NCI-H1930 (cell line): Measurements from ENCODE around the gene KSR1.
"Not testable (repeated sequence)": the region's sequence is repeated elsewhere in the genome, so short reads cannot be mapped to it uniquely, and the experiment has no call there.

Experiments
- DNase-seq, 2 experiments: peaks; one replicate each; lab custom pipeline; 2025; lab: John Stamatoyannopoulos, UW

KSR1 gene

DNA sequence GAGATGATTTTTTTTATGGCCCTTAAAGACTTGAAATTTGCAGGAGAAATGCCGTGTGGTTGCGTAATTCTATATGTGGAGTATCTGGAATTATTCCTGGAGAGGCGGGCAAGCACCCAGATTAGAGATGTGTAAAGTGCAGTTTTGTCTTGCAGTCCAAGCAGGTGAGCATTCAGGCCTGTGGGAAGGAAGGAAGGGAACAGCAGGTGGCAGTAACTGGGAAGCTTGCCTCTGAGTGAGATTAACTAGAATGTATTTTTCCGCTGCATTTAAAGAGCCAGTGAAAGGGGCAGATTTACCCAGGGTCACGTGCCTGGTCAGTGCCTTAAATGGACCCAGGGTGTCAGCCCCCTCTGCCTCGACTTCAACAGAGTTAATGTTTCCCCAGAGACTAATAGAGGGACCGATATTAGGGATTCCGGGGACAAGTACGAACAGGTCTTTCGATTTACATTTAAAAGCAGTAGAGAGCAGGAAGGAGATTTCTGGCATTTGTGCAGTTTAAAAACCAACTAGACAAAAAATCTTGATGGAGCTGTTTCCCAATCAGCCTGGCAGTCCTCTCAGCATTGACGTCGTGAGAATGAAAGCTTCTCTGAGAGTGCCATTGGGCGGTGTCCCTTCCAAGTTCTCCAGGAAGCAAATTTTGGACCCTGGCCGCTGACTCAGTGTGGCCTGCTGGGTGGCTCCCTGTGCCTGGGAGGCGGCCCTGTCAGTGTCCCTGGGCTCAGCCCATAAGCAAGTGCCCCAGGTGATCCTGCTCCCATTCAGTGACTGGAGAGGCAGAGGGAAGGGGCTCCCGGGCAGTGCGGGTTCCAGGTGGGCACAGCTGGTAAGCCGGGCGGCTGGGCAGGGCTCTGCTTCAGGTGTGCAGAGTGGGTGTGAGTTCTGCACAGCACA lies 38.2 kb downstream of the KSR1 start:
- no peak for DNase-seq

DNA sequence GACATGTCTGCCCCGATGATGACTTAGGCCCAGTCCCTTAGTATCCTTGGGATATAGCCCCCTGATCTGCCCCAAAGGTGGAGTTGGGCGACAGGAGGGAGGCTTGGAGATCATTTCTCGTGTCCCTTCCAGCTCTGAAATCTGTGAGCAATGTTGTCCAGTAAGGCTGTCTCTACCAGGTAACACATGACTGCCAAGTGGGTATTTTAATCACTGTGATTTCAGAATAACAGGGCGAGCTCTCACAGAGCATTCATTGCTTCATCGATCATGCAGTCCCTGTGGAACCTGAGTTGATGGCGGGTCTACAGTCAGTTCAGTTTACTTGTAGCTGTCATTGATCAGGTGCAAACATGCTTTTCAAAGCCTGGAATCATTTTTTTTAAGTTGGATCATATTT lies 39.2 kb downstream of the KSR1 start:
- no peak for DNase-seq

DNA sequence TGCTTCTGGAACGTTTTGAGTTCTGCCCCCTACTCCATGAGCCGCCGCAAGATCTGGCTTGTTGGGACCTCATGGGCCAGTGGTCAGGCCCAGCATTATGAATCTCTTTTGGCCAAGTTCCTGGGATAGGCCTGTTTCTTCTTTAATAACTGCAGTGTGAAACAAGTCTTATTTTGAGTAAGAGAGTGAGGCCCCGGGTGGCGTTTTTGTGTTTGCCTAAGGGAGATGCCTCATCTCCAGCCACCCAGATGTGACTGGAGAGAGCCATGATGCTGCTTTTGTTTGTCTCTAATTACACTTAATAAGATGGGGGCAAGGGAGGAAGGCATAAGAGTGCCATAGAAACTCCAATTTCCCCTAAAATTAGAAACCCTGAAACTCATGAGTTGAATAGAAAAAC lies 39.8 kb downstream of the KSR1 start:
- no peak for DNase-seq

DNA sequence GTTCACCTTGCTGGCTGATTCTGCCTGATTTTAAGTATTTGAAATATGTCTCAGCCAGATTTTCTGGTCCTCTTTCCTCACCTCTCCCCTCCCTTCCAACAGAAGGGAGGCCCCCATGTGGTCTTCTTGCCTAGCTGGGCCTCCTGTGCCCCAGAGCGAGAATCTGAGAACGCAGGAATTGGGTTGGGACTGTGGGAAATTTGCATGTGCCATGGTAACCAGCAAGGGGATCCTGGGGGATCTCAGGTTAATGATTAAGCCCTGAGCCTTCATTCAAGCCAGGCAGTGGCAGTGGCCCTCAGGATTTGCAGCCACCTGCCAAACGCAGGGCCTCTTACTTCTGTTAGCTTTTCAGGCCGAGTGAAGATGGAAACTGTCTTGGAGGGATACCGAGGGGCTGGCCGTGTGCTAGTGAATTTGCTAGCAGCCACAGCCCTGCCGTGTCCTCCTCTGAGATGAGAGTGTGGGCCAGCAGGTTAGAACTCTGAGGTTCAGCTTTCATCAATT lies 40.2 kb downstream of the KSR1 start:
- DNase-seq, result no peak

DNA sequence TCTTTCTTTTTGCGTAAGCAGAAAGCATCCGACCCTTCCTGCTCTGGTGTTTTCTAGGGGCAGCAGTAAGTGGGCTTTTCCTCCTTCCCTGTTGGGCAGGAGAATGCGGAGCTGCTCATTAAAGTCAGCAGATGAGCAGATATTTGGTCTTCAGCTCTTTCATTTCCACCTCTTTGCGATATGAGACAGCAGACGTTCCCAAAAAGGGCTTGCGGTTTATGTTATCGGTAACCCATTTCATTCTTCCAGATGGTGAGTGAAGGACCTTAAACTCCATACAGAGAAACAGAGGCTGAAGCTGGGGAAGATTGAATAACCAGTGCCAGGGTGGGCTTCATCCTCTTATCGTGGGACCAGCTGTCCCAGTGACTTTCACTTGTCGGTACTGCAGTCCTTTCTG lies 40.7 kb downstream of the KSR1 start:
- DNase-seq, result no peak

DNA sequence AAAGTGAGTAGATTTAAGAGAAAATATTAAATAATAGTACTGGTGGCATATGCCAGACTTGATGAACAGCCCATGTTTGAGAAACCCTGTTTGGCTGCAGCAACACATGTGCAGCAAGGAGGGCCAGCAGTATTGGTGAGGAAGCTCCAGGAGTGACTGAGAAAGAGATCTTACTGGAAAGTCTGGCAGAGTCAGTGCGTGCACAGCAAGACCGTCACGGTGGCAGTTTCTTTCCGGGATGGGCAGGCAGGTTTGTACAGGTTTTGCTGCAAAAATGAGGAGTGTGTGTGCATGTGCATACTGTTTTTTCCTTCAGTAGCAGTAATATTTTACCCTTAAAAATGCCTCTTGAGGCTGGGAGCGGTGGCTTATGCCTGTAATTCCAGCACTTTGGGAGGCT lies 41.4 kb downstream of the KSR1 start:
- DNase-seq, result no peak

DNA sequence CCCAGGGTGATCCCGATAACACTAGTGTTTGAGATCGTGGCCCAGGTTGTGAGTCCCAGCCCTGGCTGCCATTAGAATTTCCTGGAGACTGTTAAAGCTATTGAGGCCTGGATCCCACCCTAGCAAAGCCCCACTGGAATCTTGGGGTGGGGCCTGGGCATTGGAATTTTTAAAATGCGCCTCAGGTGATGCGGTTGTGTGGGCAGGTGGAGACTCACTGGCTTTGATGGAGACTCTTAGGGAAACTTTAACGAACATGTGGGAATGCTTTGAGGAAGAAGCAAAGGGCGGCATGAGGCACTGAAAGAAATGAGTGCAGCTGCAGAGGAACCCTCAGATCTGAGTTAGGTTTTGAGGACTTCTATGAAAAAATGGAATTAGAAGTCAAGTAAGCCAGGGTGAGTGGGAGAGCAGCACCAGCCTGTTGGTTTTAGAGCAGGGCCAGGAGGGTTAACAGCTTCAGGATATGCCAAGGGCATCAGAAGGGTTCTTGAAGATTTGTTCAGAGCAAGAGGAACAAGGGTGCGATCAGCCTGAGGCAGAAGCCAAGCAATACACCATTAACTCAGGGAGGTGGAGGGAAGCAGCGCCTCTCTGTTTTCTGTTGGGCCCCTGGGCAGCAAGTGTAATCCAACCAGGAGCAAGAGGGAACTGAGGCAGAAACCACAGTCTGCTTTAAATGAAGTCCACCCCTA lies 42.5 kb downstream of the KSR1 start:
- no peak for DNase-seq

DNA sequence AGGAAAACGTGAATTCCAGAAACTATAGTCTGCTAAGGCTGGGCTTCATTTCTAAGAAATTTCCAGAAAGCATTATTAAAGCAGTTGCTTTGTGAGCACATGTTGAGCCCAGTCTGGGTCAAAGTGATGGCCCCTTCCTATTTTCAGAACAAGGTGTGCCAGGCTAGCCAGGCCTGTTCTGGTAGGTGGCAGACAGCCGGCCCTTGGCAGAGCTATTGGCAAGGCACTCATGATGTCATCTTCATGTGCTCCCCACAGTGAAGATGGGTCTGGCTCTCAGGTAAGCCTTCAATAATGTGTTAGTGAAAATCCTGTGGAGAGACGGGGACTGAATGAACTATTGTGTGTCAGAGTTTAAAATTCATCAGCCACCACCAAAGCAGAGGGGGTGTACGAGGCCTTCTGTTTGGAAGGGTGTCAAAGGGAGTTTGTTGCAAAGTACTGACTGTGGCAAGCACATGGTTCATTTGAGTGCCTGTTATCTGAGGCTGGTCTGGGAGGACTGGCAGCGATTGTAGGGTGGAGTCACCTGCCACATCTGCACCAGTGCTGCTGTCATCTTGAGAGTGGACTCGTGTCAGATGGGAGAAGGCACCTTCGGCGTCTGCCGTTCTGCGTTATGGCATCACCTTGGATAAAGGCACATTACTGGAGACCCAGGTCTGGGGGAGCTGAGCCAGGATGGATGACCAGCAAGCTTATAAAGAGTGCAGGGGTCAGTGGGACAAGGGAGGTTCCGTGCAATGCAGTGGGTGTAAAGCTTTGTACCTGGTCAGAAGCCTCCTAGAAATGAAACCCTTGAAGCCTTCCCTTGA lies 43.4 kb downstream of the KSR1 start:
- DNase-seq, result no peak

DNA sequence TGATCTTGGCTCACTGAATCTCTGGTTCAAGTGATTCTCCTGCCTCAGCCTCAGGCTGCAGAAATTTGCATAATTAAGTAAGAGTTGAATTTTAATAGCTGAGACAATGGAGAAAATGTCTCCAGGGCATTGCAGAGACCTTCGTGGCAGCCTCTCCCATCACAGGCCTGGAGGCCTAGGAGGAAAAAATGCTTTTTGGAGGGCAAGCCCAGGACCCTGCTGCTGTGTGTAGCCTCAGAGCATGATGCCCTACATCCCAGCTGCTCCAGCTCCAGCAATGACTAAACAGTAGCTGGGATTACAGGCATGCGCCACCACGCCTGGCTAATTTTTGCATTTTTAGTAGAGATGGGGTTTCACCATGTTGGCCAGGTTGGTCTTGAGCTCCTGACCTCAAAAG lies 45.1 kb downstream of the KSR1 start:
- not testable (repeated sequence) for DNase-seq

DNA sequence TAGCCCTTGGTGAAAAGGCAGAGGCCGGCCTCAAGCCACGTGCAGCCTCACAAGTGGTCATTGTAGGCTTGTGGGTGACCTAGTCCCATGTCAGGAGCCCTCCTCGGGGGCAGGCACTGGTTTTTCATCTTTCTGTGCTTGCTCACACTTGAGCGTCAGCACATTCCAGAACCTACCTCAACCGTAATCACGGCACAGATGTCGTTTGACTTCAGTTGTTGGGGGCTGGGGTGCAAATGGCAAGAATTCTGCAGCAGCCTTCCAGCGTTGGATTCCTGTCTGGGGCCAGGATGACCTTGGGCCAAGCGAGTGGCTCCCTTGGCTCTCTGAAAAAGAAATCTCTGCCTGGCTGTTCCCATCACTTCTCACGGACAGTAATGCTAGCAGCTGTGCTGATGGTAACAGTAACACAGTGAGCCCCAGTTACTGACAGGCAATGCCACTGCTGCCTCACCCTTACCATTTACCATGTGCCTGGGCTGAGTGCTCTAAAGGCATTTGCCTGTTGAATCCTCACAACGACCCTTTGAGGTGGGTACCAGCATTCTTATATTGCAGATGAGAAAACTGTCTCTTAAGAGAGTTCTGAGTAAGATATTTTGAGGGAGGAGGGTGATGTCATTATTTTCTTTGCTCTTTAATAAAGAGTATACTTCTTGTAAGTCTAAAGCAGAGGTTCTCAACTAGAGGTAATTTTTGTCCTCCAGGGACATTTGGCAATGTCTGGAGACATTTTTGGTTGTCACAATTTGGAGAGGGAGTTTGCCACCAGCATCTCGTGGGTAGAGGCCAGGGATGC lies 46.5 kb downstream of the KSR1 start:
- no peak for DNase-seq

DNA sequence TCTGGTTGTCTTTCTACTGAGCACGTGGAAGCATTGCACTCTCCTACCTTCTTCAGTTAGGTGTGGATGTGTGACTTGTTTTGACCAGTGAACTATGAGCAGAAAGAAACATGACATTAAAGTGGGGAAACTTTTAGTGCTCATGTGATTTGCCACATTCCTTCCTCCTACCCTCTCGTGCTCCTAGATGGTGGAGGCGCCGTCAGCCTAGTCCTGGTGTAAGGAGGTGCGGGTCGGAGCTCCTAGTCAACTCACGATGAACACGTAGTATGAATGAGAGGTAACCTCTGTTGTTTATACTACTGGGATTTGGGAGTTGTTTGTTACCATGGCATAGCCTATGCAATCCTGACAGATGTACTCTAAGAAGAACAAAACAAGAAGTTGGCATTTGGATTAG lies 47.4 kb downstream of the KSR1 start:
- no peak for DNase-seq

DNA sequence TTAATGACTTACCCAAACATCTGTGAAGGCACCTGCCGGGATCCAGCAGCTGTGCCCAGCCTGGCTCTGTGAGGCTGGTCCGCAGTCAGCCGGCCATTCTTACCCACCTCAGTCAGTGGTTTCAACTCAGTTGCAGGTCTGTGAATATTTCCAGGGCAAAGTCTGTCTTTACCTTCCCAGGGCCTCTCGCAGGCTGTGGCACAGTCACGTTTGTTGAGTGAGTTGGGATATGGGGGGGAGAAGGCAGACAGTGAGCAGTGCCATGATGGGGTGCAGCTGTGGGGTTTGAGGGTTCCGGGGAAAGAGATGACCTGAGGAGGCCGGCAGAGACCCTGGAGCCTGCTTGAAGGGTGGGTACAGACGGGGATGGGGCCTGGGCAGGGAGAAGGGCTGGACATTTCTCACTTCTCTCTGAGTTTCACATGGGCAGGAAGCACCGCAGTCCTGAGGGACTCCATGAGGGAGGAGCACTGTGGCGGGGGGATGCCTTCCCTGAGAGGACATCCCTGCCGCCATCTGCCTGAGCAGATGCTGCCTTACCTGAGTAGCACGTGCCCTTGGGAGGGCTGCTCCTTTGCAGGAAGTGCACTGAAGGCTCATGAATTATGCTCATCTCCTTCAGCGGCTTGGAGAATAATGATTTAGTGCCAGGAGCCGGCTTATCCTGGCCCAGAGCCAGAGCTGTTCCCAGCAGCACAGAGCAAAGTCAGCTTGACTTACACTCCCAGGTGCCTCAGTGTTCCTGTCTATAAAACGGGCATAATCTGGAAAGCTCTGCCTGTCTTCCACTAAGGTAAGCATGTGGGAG lies 48.1 kb downstream of the KSR1 start:
- DNase-seq, result no peak

DNA sequence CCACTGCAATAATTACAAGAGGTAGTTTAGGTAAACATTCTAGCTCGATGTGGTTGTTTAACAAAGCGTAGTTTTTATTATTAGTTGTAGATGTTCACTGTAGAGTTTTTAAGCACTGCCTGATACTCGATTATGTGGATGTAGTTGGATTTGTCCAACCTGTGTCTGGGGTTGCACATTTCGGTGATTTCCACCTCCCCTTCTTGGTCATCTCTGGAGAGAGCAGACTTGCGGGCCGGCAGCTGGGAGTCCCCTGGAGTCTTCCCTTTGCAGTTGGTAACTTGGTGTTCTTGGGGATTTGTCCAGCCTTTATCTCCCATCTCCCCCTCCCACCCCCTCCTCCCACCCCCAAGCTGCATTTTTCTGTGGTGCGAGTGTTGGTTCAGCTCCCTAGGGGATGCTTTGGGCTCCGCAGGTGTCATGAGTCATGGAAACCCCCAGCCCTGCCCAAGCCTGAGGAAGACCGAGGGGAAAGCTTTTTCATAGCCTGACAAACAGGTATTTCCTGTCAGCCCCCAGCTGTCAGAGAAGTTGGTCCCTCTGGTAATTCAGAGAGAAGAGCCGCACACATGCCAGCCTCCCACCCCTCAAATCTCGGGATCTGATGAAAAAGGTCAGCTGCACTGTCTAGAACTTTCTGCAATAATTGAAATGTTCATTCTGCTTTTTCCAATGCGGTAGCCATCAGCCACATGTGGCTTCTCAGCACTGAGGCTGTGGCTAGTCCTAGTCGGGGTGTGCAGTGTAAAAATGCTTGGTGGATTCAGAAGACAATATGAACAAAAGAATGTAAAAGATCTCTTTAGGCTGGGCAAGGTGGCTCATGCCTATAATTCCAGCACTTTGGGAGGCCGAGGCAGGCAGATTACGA lies 50.3 kb downstream of the KSR1 start:
- no peak for DNase-seq

DNA sequence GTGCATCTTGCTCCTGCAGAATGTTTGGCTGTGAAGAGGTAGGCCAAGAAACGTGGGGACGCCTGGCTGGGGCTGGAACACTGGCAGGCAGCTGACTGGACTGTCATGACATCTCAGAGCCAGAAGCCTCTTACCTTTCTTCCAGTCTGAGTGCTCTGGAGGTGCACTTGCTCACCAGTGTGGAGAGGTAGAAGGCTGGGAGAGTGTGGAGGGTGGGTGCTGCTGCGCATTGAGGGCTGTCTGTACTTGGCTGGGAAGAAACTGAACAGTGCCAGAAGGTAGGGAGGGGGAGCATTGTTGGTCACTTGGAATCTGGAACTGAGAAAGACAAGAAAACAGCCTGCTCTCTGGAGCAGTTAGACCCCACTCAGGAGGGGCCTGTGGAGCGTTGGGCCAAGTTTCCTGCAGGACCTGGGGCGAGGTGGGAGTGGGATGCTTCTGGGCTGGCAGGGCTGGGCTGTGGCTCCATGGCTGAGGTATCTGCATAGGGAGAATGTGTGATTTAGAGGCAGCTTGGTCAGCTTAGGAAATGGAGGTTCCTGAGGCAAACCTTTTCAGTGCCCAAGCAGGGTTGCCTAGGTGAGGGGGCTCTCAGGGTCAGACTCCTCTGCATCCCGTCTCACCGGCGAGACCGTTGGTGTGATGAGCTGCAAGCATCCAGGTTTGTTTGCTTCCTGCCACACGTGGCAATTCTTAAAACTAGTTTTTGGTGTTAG lies 55.1 kb downstream of the KSR1 start:
- DNase-seq, result no peak

DNA sequence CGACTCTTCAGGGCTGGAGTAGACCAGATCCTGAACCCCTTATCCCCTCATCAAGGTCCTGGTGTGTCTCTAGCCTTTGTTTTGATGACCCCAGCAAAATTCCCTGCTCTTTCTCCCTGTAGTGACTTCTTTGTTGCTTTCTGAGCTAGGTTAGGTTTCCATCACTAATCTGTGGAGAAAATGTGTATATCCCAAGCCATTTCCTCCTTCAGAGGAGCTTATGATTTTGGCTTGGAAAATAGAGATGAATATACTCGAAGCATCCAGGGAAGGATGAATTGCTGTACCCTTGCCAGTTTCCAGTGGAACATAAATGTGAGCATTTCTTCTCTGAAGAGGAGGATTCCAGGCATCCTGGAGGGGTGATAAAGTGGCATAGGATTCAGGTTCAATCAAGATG lies 55.8 kb downstream of the KSR1 start:
- no peak for DNase-seq

DNA sequence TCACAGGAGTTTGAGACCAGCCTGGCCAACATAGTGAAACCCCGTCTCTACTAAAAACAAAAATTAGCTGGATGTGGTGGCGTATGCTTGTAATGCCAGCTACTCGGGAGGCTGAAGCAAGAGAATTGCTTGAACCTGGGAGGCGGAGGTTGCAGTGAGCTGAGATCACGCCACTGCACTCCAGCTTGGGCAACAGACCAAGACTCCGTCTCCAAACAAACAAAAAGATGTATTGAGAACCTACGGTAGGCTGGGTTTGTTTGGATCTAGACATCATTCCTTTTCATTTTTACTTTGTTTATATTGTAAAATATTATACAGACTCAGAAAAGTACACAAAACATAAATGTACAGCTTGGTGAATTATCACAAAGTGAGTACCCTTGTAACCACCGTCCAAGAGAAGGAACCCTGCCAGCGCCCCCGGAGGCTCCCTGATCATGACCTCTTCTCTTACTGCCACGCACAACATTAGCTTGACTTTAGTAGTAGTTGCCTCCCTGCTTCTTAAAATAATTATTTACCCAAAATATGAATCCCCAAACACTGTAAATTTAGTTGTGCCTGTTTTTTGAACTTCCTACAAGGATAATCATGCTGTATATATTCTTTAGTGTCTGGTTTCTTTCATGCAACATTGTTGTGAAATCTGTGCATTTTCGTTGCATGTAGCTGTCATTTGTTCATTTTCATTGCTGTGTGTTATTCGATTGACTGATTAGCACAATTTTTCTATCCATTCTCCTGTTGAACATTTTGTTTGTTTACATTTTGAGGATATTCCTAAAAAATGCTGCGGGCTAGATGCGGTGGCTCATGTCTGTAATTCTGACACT lies 56.5 kb downstream of the KSR1 start:
- DNase-seq, result no peak

DNA sequence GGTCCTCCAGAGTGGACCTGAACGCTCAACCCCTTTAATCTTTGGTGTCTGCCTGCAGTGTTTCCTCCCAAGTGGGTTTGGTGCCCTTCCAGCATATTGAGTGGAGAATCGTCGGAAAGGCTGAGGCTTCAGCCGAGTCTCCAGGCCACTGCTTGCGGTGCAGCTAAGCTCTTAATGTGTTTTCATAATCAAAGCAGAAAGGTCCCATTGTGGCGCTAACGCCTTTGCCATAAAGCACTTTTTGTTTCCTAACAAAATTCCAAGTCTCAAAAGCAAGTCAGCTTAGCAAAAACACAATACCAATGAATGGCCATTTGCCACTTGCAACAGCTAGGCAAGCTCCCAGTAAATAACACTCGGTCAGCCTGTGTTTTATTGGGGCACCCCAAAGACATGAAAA lies 57.6 kb downstream of the KSR1 start:
- DNase-seq, result no peak
